Hepatic stellate cell (primary cell): ENCODE measurements around the gene SCN4B.

Experiments
- DNase-seq: peaks from one replicate; pipeline ENCODE4 v3.0.0; 2011; ENCODE audit warnings: low spot score

SCN4B gene

GRCh38 chr11:118152020-118152551 lies 537 bp downstream of the SCN4B start:
- no peak for DNase-seq

GRCh38 chr11:118151431-118151830 lies 1.2 kb downstream of the SCN4B start:
- no peak for DNase-seq

DNA sequence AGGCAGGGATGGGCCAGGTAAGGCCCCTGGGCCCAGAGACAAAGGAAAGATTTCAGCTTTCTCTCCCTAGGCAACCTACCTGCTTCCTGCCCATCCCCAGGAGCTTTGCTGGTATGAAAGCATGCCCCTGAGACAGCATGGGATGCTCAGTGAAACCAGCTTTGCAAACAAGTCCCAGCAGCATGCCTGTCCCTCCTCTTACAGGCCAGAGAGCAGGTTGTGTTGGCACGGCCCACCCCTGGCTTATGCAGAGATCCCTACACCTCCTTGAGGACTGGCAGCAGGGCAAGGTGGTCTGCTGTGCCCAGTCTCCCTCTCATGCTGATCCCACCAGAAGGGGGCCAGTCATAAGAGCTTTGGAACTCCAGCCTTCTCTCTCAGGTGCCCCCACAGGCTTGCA lies 3.1 kb downstream of the SCN4B start:
- no peak for DNase-seq

DNA sequence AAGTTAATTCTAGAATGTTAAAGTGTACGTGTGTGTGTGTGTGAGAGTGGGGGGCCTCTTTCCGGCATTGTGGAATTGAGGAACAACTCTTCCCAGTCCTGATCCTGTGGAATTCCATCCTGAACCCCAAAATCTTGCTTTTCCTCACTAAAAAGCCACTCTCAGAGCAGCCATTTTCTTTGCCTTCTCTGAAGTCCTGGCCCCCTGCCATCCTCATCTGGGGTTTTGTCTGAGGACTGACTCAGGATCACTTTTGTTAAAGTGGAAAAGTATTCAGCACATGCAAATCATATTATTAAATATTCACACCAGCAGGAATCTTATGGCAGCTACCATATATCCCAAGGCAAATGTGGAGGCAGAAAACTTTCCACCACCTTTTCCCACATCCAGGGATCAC lies 3.8 kb downstream of the SCN4B start:
- DNase-seq, result no peak

- DNase-seq, result no peak
Measured at GRCh38 chr11:118148240-118148639, 4.4 kb downstream of the SCN4B start.

- DNase-seq, result no peak
Measured at GRCh38 chr11:118147502-118147901, 5.1 kb downstream of the SCN4B start.

DNA sequence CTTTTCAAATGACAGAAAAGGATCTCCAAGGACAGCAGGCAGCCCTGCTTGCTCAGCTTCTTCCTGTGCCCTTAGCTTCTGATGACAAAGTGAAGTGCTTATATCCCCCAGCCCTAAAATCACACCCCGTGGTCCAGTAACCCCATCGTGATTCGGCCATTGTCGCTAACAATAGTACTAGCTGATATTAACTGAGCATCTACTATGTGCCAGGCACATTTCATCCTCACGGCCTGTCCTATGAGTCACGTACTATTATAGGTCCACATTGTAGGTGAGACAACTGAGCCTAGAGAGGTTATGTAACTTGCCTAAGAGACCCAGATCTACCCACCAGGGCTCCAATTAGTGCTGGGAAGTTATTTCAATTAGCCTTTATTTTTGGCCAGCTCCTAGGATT lies 6.1 kb downstream of the SCN4B start:
- DNase-seq, result no peak

DNA sequence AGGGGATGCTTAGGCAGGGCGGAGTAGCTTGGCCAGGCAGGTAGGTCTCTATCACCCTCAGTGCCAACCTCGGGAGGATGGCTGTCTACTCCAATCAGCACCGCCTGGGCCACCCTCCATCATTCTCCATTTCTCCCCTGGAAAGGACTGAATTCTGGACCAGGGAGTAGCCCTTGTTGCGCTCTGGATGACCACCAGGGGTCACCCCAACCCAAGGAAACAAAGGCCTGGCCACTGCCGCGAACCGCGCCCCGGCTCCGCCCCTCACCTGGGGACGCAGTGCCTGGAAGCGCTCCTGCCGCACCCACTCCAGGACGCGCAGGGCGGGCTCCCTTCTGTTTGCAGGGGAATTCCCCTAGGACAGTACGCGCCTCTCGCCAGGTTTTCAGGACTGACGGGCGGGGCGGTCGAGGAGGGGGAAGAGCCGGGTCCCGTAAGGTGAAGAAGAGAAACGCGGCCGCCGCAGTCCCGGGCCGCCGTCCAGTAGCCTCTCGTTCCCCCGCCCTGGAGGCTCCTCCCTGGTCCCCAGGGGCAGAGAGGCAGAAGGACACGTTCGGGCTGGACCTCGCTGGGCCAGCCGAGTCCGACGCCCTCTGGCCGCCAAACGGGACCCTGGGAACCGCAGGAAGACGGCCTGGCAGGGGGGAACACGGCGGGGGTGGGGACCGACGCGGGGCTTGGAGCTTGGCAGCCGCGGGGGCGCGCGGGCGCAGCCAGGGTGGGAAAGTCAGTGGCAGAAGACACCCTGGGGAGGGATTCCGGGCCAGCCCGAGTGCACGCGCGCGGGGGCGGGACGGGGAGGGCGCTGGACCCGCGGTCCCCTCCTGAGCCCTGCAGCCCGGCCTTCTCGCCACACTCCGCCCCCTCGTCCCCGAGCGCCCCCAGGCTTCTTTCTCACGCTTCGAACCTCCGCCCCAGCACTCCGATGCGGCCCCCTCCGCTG lies 7.1 kb downstream of the SCN4B start:
- peak; percentile 89 for DNase-seq

- DNase-seq, result no peak
Measured at GRCh38 chr11:118144301-118145268, 8.0 kb downstream of the SCN4B start.

GRCh38 chr11:118143661-118144185 lies 8.9 kb downstream of the SCN4B start:
- DNase-seq, result no peak

- DNase-seq, result no peak
Measured at GRCh38 chr11:118142809-118143208, 9.8 kb downstream of the SCN4B start.

DNA sequence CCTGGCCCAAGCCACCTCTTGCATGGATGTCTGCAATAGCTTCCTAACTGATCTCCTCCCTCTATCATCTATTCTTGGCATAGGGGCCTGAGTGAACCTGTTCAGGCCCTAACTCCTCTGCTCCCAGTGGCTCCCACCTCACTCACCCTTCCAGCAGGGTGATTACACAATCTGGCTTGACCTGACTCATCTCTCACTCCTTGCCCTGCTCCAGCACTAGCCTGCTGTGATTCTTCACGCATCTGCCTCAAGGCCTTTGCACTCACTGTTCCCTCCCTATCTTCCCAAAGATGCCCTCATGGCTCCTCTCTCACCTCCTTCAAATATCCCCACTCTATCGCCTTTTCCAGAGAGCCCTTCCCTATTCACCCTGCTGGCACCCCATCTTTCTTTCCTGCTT lies 10.5 kb downstream of the SCN4B start:
- DNase-seq, result no peak

DNA sequence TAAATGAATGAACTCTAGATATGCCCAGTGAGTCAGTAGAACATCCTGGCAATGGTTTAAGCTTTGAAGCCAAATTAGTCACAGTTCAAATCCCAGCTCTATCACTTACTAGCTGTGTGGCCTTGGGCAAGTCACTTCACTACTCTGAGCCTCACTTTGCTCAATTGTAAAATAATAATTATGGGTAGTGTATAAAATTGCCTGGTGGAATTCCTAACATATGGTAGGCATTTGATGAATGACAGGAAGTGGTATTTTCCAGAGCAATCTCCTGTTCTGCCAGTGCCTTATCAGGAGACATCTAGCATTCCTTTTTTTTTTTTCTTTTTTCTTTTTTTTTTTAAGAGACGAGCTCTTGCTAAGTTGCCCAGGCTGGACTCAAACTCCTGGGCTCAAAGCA lies 13.0 kb downstream of the SCN4B start:
- no peak for DNase-seq

- DNase-seq, result no peak
Measured at GRCh38 chr11:118138839-118139420, 13.7 kb downstream of the SCN4B start.

DNA sequence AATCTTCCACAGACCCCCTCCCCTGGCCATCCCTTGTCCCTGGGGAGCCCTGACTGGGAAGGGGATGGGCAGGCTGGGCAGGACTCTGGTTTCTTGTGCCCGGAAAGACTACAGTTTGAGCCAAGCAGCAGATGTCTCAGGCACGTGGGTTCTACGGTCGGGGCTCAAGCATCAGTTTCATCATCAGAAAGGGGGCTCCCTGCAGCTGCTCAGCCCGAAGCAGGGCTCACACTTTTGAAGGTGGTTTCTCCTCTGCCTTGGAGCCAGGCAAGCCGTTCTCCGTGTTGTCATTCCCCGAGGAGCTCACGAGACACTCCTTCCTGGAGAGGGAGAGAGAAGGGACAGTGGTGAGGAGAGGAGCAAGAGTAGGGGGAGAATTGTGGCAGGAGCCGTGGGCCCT lies 15.8 kb downstream of the SCN4B start:
- DNase-seq, result no peak

- no peak for DNase-seq
Measured at GRCh38 chr11:118136341-118136740, 16.3 kb downstream of the SCN4B start.

DNA sequence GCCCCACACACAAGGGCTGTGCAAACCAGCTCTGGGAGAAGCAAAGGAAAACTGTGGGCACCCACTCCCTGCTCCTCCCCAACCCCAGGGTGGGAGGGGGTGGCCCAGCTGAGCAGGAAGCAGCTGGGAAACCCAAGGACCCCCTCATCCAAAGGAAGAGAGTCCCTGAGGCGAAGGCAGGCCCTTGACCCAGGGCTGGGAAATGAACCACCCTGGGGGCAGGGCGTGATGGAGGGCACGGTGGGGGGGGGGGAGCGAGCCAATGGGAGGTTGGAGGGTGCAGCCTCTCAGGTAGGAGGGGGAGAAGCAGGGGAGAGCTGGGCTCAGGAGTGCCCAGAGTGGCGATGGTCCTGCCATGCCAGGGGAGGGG lies 16.8 kb downstream of the SCN4B start:
- DNase-seq, result no peak

DNA sequence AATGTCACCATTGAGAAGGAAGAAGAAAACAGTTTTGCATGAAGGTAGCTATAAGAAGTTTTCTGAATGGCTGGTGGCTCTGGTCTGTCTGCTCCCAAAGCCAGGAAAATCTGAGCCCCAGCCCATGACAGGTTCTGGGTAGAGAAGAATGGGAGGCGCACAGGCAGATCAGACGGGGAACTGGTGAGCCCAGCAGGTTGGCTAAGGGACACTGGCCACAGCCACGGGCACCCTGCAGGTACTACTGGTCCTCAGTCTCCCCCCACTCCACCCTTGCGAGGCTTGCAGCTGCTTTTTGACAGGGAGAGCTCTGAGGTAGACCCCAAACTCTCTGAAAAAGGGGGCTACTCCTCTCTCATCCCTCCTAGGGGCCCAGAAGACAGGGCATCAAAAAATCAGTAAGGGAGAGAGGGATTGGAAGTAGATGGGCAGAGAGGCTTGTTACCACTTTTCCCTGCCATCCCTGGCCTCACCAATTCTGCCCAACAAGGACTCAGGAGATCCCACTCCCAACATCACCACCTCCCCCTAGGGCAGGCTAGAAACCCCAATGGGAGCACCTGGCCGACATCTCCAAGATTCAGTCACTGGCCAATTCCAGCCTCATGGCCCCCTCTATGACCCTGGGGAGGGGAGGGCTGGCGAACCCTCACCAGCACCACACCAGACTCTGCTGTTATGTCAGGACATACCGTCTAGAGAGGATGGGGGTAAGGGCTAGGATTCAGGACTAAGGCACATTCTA lies 17.4 kb downstream of the SCN4B start:
- DNase-seq, result no peak

- DNase-seq, result no peak
Measured at GRCh38 chr11:118133816-118134215, 18.8 kb downstream of the SCN4B start.

DNA sequence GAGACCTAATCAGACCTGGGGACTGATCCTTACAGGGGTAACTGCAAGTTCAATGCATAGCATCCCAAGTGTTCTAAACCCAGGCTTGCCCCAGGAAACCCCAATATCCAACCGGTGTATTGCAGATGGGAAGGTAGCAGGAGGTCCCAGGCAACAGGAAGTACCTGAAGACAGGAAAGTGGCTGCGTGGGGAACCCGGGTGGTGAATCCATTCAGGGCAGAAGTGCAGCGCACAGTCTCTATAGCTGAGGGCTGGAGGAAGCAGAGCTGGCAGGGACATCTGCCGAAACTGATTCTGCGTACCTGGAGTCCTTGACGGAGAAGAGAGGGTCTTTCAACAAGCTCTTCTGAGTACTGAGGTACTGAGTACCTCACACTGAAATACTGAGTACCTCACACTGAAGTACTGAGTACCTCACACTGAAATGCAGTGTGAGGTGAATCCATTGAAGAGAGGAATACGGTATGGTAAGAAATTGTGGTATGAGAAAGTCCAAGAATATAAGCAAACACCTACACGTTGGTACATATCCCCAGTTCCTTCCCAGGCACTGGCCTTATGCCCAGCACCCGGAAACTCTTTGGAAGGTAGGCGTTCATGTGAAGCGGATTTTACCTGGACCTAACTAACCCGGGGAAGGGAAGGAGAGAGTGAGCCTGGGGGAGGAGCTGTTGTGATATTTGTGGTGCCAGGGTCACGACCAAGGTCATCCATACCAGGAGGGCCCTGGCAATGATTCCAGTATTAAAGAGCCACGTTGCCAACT lies 20.1 kb downstream of the SCN4B start:
- no peak for DNase-seq
